Pons (tissue), 1 donor: ENCODE data around the gene L3HYPDH.

Source experiments
- DNase-seq: peaks from one replicate; pipeline ENCODE4 v3.0.0-alpha.2; 2016; ENCODE audit warnings: low spot score

L3HYPDH gene

DNA sequence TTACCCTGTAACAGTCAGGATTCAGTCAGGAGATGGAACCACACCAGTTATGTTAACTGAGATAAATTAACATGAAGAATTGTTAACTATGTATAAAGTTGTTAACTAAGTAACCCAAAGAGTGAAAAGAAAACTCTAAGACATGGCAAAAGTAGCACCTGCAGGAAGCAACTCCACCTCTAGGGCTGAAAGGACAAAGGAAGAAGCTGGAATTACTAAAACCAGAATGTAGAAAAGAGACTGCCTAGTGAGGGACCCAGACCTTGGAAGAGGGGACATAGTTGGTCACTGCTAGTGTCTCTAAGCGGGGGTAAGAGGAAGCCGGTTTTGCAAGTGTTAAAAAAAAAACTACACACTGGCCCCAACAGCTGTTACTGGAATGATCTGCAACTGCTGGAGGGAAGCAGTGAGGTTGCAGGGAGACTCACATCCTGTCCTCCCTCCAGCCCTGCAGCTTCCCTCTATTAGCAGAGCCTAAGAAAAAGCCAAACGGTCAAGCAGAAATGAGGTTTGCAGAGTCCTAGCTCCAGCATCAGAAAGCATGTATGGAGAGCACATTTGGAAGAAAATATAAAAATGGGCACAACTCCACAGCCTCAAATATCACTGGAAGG, 58.8 kb downstream of the L3HYPDH start:
- no peak for DNase-seq

DNA sequence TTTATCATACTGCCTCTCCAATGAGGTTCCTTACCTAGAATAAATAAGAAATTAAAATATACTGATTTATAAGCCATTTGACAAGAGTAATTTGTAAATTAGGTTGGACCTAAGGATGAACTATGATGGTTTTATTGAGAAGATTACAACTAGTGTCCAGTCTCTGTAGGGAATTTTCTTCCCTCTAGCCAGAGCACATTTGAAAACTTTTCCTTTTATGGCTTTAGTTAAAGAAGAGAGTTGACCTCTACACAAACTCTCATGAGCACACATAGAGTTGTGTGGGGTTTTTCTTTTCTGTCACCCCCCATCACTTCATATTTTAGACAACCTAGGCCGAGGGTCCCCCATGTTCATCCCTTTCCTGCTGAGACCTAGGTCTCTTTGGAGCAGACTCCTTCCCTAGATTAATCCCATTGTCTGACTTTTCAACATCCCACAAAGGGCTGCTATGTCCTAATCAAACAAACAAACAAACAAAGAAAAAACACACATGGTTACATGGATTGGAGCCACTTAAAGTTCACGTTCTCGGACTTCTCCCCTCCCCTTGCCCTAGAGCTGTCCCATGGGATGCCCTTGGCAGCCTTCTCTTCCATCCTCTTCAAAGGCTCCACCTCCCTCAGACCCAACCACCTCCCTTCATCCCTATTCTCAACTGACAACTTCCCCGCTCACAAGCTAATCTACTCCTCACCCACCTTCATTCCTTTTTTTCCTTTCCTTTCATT, 59.7 kb downstream of the L3HYPDH start:
- DNase-seq, result no peak
